HG03095 (cell line): ENCODE results near the gene MCCC1.
"Not testable (repeated sequence)": the region's sequence is repeated elsewhere in the genome, so short reads cannot be mapped to it uniquely, and the experiment has no call there.

ENCODE experiments used
- ATAC-seq: cut with Tn5 transposase; IDR thresholded peaks from one replicate; pipeline ENCODE4 v1.9.1; 2021; ENCODE audit warnings: moderate library complexity; ENCODE audit not compliant: unreplicated experiment

The MCCC1 gene

GRCh38 chr3:183106635-183107034, 7.3 kb upstream of the MCCC1 start:
- ATAC-seq: no peak

GRCh38 chr3:183103950-183104349, 4.7 kb upstream of the MCCC1 start:
- ATAC-seq: not testable (repeated sequence)

GRCh38 chr3:183101040-183101439, 1.7 kb upstream of the MCCC1 start:
- not testable (repeated sequence) for ATAC-seq

GRCh38 chr3:183100376-183100775, 1.1 kb upstream of the MCCC1 start:
- ATAC-seq: no peak

- ATAC-seq: peak; percentile 4
These were observed 525 bp upstream of the MCCC1 start for GRCh38 chr3:183099838-183100204.

GRCh38 chr3:183098536-183099025, 715 bp downstream of the MCCC1 start:
- ATAC-seq: peak; percentile 8

GRCh38 chr3:183094711-183095110, 4.6 kb downstream of the MCCC1 start:
- no peak for ATAC-seq

- no peak for ATAC-seq
These were observed 7.0 kb downstream of the MCCC1 start for GRCh38 chr3:183092256-183092655.

GRCh38 chr3:183087184-183087583, 12.1 kb downstream of the MCCC1 start:
- ATAC-seq: no peak

GRCh38 chr3:183085634-183086390, 13.5 kb downstream of the MCCC1 start:
- ATAC-seq: no peak

- no peak for ATAC-seq
These were observed 16.9 kb downstream of the MCCC1 start for GRCh38 chr3:183082355-183082915.

GRCh38 chr3:183081459-183082183, 17.7 kb downstream of the MCCC1 start:
- no peak for ATAC-seq

- no peak for ATAC-seq
These were observed 18.7 kb downstream of the MCCC1 start for GRCh38 chr3:183080628-183081027.

- no peak for ATAC-seq
These were observed 24.4 kb downstream of the MCCC1 start for GRCh38 chr3:183074881-183075280.

- no peak for ATAC-seq
These were observed 25.0 kb downstream of the MCCC1 start for GRCh38 chr3:183074261-183074660.

GRCh38 chr3:183073839-183074238, 25.5 kb downstream of the MCCC1 start:
- no peak for ATAC-seq

- ATAC-seq: no peak
These were observed 28.4 kb downstream of the MCCC1 start for GRCh38 chr3:183070892-183071291.

- ATAC-seq: no peak
These were observed 30.2 kb downstream of the MCCC1 start for GRCh38 chr3:183069086-183069485.

GRCh38 chr3:183066891-183067290, 32.4 kb downstream of the MCCC1 start:
- not testable (repeated sequence) for ATAC-seq

- ATAC-seq: no peak
These were observed 34.8 kb downstream of the MCCC1 start for GRCh38 chr3:183064475-183064874.

GRCh38 chr3:183061391-183062172, 37.7 kb downstream of the MCCC1 start:
- ATAC-seq: no peak
